Upper lobe of right lung (tissue), 1 donor: Measurements from ENCODE around the gene KRTAP9-9. TPM values are rescaled to one million over a fixed set of nuclear protein-coding genes. Genes with fewer than 3 reads are reported as not detected.

ENCODE experiments used
- ATAC-seq: fragments of 200-7000 bp; cut with Tn5 transposase; one replicate; pipeline ENCODE4 v1.9.1; 2020; ENCODE audit warnings: mild to moderate bottlenecking, moderate library complexity
- DNase-seq: peaks from one replicate; pipeline ENCODE4 v3.0.0-alpha.2; 2020
- H3K27ac ChIP-seq: fragments of 200-600 bp; one replicate; pipeline ENCODE4 v1.8.0; 2022
- H3K27me3 ChIP-seq: fragments of 200-600 bp; one replicate; pipeline ENCODE4 v1.8.0; 2022; ENCODE audit warnings: mild to moderate bottlenecking
- H3K36me3 ChIP-seq: fragments of 200-600 bp; one replicate; pipeline ENCODE4 v1.8.0; 2022
- H3K4me1 ChIP-seq: fragments of 200-600 bp; one replicate; pipeline ENCODE4 v1.8.0; 2022
- H3K4me3 ChIP-seq: fragments of 200-600 bp; one replicate; pipeline ENCODE4 v1.8.0; 2022; ENCODE audit warnings: mild to moderate bottlenecking
- H3K9me3 ChIP-seq: fragments of 200-600 bp; one replicate; pipeline ENCODE4 v1.8.0; 2022
- CTCF ChIP-seq: fragments of 200-600 bp; IDR thresholded peaks from one replicate; pipeline ENCODE4 v1.8.0; 2022; ENCODE audit warnings: antibody characterized with exemption
- intact Hi-C: fragments of 100-400 bp; cut with DNase I; formaldehyde crosslinking; loops from one replicate; pipeline ENCODE4 v1.11.0; 2022
- total RNA-seq: library from RNA; stranded (reverse); fragmentation: NEBNext Ultra II Directional; extraction: Animal tissue kit (Norgen Biotek cat#: 25700); gene quantifications from one replicate; pipeline ENCODE4 v1.2.1, GENCODE V29; 2021
- donor health status: DM: no; HTN: yes; CAD: no; lungs with severe emphysema.

Gene KRTAP9-9
- total RNA-seq, 1 donor from 2014 or later = not detected

GRCh38 chr17:41284043-41284442 is 28.9 kb downstream of the KRTAP9-9 start:
- no peaks in the 10 kb centered on the region for H3K9me3 ChIP-seq
- no peak for TF ChIP-seq CTCF
- ATAC-seq (no peak), DNase-seq (no peak)
- no peaks in the 10 kb centered on the region for H3K36me3 ChIP-seq
- intact Hi-C loops = no loop called here
- no peaks in the 10 kb centered on the region for H3K4me1 ChIP-seq
- H3K27ac ChIP-seq = no peak overlapping the region
- H3K4me3 ChIP-seq = no peak overlapping the region
- no peaks in the 10 kb centered on the region for H3K27me3 ChIP-seq

- no peaks in the 10 kb centered on the region for H3K36me3 ChIP-seq
- no peak overlapping the region for H3K27ac ChIP-seq
- TF ChIP-seq CTCF = no peak
- no peak overlapping the region for H3K4me3 ChIP-seq
- ATAC-seq = no peak
- H3K27me3 ChIP-seq = no peaks in the 10 kb centered on the region
- H3K4me1 ChIP-seq = no peaks in the 10 kb centered on the region
- no peak for DNase-seq
- H3K9me3 ChIP-seq = no peaks in the 10 kb centered on the region
- intact Hi-C loops = no loop called here
Measured at GRCh38 chr17:41284546-41284945, 29.4 kb downstream of the KRTAP9-9 start.

DNA sequence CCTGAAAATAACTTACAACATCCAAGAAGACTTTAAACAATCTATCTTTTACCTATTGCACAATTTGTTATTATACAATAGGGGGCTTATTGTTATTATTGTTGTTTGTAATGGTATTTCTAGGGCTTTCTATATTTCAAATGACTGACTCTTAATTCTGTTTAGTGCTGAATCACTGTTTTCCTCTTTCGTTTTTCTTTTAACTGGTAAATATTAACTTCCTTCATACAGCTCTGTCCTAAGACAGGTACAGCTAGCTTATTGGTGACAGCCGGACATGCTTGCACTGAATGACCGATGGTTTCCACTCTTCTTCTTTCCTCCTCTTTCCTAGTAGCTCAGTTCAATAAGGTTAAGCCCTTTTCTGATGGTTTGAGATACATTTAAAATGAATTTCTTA is 31.9 kb downstream of the KRTAP9-9 start:
- no peak for ATAC-seq
- Histone ChIP-seq H3K27me3 (no peaks in the 10 kb centered on the region), H3K36me3 (no peaks in the 10 kb centered on the region), H3K27ac (no peak overlapping the region), H3K9me3 (no peaks in the 10 kb centered on the region), H3K4me3 (no peak overlapping the region), H3K4me1 (no peaks in the 10 kb centered on the region)
- intact Hi-C loops = no loop called here
- no peak for TF ChIP-seq CTCF
- no peak for DNase-seq

DNA sequence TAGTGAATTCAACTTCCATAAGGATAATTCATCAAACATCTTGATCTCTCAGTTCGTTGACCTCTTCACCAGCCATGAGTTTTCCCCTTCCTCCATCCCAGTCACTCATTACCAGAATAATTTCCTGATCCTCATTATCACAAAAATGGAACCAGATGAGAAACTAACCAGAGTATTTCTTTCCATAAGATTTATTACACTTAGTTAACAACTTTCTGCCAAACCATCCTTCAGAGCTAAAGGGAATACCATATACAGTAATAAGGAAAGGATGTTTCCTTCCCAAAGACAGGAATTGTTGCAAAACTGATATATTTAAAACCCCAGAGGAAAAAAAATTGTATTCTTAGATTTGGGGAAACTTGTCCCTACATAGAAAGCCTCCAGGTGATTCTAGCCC is 38.8 kb downstream of the KRTAP9-9 start:
- Histone ChIP-seq H3K4me3 (no peak overlapping the region), H3K4me1 (no peaks in the 10 kb centered on the region), H3K36me3 (no peaks in the 10 kb centered on the region), H3K27ac (no peak overlapping the region), H3K9me3 (no peaks in the 10 kb centered on the region), H3K27me3 (no peaks in the 10 kb centered on the region)
- ATAC-seq (no peak), DNase-seq (no peak)
- TF ChIP-seq CTCF = no peak
- intact Hi-C loops = no loop called here

DNA sequence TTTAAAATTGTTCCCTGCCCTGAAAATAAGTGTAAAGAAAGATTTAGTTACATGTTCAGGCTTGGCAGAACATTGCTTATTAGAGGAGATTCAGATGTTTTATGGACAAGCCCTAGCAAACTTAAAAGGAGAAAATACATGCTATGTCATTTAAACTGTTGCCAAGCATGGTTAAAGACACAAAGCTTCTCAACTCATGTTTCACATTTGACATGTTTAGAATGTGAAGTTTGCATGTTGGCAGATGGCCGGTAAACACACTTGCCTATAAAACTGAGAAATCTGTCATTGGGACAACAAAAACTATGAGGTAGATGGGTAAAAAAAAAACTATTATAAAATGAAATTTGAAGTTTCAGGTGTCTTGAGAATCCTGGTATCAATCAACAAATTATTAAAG is 41.7 kb downstream of the KRTAP9-9 start:
- Histone ChIP-seq H3K9me3 (no peaks in the 10 kb centered on the region), H3K4me1 (no peaks in the 10 kb centered on the region), H3K4me3 (no peak overlapping the region), H3K27ac (no peak overlapping the region), H3K36me3 (no peaks in the 10 kb centered on the region), H3K27me3 (no peaks in the 10 kb centered on the region)
- no peak for ATAC-seq
- no peak for TF ChIP-seq CTCF
- intact Hi-C loops = no loop called here
- DNase-seq = no peak

GRCh38 chr17:41298458-41299135 is 43.4 kb downstream of the KRTAP9-9 start:
- intact Hi-C loops = no loop called here

More at GRCh38 chr17:41298458-41299135, 43.4 kb downstream of the KRTAP9-9 start:
- Histone ChIP-seq H3K27ac (no peak overlapping the region), H3K4me1 (no peaks in the 10 kb centered on the region), H3K9me3 (no peaks in the 10 kb centered on the region), H3K4me3 (no peak overlapping the region), H3K27me3 (no peaks in the 10 kb centered on the region), H3K36me3 (no peaks in the 10 kb centered on the region)
- DNase-seq (no peak), ATAC-seq (no peak)
- TF ChIP-seq CTCF = no peak
